K562 (cell line): Measurements from ENCODE around the gene JPT1. TPM values are rescaled to one million over a fixed set of nuclear protein-coding genes. Genes with fewer than 3 reads are reported as not detected.

Experiments used
- CBFA2T3 ChIP-seq: fragments of 450-650 bp; IDR thresholded peaks from 2 replicates; pipeline ENCODE4 v1.6.1; 2017
- FUS ChIP-seq: fragments of 200-400 bp; formaldehyde crosslinking; optimal IDR thresholded peaks from 2 replicates; pipeline ENCODE3; 2017; ENCODE audit warnings: low read depth, low read length
- GABPB1 ChIP-seq: sonication (generic); formaldehyde crosslinking; IDR thresholded peaks from 2 replicates; pipeline ENCODE4 v1.8.0; 2022; ENCODE audit warnings: mild to moderate bottlenecking, missing genetic modification reagents
- KHSRP ChIP-seq: fragments of 450-650 bp; IDR thresholded peaks from 2 replicates; pipeline ENCODE4 v1.6.1; 2017
- MBD2 ChIP-seq: sonication (generic); IDR thresholded peaks from 2 replicates; pipeline ENCODE4 v1.6.1; 2016; ENCODE audit warnings: low read depth, borderline replicate concordance
- NCOA1 ChIP-seq: fragments of 450-650 bp; IDR thresholded peaks from 2 replicates; pipeline ENCODE4 v1.6.1; 2016; ENCODE audit warnings: low read depth
- NCOR1 ChIP-seq: fragments of 450-650 bp; IDR thresholded peaks from 2 replicates; pipeline ENCODE4 v1.6.1; 2016; ENCODE audit warnings: mild to moderate bottlenecking, moderate library complexity
- PKNOX1 ChIP-seq: fragments of 450-650 bp; IDR thresholded peaks from 2 replicates; pipeline ENCODE4 v1.6.1; 2016
- POLR2AphosphoS5 ChIP-seq: IDR thresholded peaks from 2 replicates; pipeline ENCODE4 v1.6.1; 2011; ENCODE audit warnings: mild to moderate bottlenecking, low read depth, low read length, moderate library complexity; ENCODE audit not compliant: control insufficient read depth, insufficient read depth
- RBM17 ChIP-seq: fragments of 200-400 bp; formaldehyde crosslinking; IDR thresholded peaks from 2 replicates; pipeline ENCODE4 v1.6.1; 2017; ENCODE audit warnings: low read depth, mild to moderate bottlenecking, low read length, borderline replicate concordance
- RNF2 ChIP-seq: sonication (generic); IDR thresholded peaks from 2 replicates; pipeline ENCODE4 v1.6.1; 2016
- SIN3A ChIP-seq, 2 experiments: fragments of 150-350 bp in 1 of 2; IDR thresholded peaks; 2 replicates each; pipeline ENCODE4 v1.6.1; 2011 to 2016; ENCODE audit warnings: borderline replicate concordance in 2 of 2, low read depth in 2 of 2, low read length in 2 of 2, mild to moderate bottlenecking in 2 of 2, moderate library complexity in 2 of 2; ENCODE audit not compliant: control insufficient read depth in 1 of 2
- TCF7 ChIP-seq: sonication (generic); IDR thresholded peaks from 2 replicates; pipeline ENCODE4 v1.6.1; 2016; ENCODE audit warnings: antibody characterized with exemption, borderline replicate concordance
- TRIM28 ChIP-seq: fragments of 450-650 bp; IDR thresholded peaks from 2 replicates; pipeline ENCODE4 v1.6.1; 2017
- ZKSCAN3 ChIP-seq: fragments of 250-450 bp; sonication (Bioruptor Pico); IDR thresholded peaks from 2 replicates; pipeline ENCODE4 v1.4.0; 2020
- ZNF165 ChIP-seq: fragments of 250-450 bp; sonication (Bioruptor Pico); IDR thresholded peaks from 2 replicates; pipeline ENCODE4 v1.4.0; 2020; ENCODE audit warnings: borderline replicate concordance
- ZNF436 ChIP-seq: fragments of 250-450, 450-650 bp; sonication (Bioruptor Pico); formaldehyde crosslinking; IDR thresholded peaks from 2 replicates; pipeline ENCODE4 v1.7.0; 2020; ENCODE audit warnings: mild to moderate bottlenecking
- ZNF644 ChIP-seq: fragments of 200-800 bp; sonication (Bioruptor generic); IDR thresholded peaks from 2 replicates; pipeline ENCODE4 v1.6.1; 2016; ENCODE audit warnings: low read depth, missing genetic modification characterization, missing compliant biosample characterization
- ZNF699 ChIP-seq: fragments of 250-450 bp; sonication (Bioruptor Pico); IDR thresholded peaks from 2 replicates; pipeline ENCODE4 v1.8.0; 2021; ENCODE audit warnings: mild to moderate bottlenecking, moderate library complexity; ENCODE audit not compliant: insufficient replicate concordance
- polyA plus RNA-seq, 8 experiments: library from polyadenylated mRNA; depleted of rRNA in 4 of 8; stranded (reverse) in 5 of 8; unstranded in 3 of 8; fragments of >200 nt; fragmentation: Nextera tagmentation in 2 of 8; fragmentation: Illumina TruSeq in 1 of 8; extraction: Ambion mirVana in 2 of 8; extraction: Trizol in 1 of 8; gene quantifications; 2 replicates each; pipeline versions ENCODE4 v1.2.1 to v1.2.3, GENCODE V29; 2011 to 2014; ENCODE audit warnings: inconsistent platforms in 1 of 8, missing spikeins in 1 of 8
- total RNA-seq, 7 experiments: library from RNA; depleted of rRNA in 6 of 7; stranded (reverse); fragments of >200 nt in 6 of 7; fragmentation: Illumina TruSeq in 2 of 7; extraction: Trizol in 2 of 7; gene quantifications; 2 replicates each; pipeline versions ENCODE4 v1.2.1 to v1.2.3, GENCODE V29; 2011 to 2021; ENCODE audit warnings: low replicate concordance in 1 of 7
- TF ChIP-seq, protein P1 (sequence below): fragments of 250-450 bp; sonication (Bioruptor Pico); IDR thresholded peaks from 2 replicates; pipeline ENCODE4 v1.9.0; 2021; ENCODE audit warnings: mild to moderate bottlenecking, inconsistent platforms
- TF ChIP-seq, protein P2 (sequence below): sonication (generic); formaldehyde crosslinking; IDR thresholded peaks from 2 replicates; pipeline ENCODE4 v1.8.1; 2023; ENCODE audit warnings: mild to moderate bottlenecking, missing genetic modification reagents, moderate library complexity
- TF ChIP-seq, protein P3 (sequence below): sonication (generic); formaldehyde crosslinking; IDR thresholded peaks from 2 replicates; pipeline ENCODE4 v1.8.0; 2022; ENCODE audit warnings: missing genetic modification reagents, mild to moderate bottlenecking, moderate library complexity, borderline replicate concordance
- TF ChIP-seq, protein P4 (sequence below): fragments of 450-650 bp; formaldehyde crosslinking; IDR thresholded peaks from 2 replicates; pipeline ENCODE4 v1.4.0; 2022; ENCODE audit warnings: missing genetic modification characterization

JPT1 gene
- total and polyA plus RNA-seq, 9 of the 15 experiments (the other 6 are each of a cell fraction or from before 2014, with no cell fraction given), result 56.7 to 292 (median 144) TPM

DNA sequence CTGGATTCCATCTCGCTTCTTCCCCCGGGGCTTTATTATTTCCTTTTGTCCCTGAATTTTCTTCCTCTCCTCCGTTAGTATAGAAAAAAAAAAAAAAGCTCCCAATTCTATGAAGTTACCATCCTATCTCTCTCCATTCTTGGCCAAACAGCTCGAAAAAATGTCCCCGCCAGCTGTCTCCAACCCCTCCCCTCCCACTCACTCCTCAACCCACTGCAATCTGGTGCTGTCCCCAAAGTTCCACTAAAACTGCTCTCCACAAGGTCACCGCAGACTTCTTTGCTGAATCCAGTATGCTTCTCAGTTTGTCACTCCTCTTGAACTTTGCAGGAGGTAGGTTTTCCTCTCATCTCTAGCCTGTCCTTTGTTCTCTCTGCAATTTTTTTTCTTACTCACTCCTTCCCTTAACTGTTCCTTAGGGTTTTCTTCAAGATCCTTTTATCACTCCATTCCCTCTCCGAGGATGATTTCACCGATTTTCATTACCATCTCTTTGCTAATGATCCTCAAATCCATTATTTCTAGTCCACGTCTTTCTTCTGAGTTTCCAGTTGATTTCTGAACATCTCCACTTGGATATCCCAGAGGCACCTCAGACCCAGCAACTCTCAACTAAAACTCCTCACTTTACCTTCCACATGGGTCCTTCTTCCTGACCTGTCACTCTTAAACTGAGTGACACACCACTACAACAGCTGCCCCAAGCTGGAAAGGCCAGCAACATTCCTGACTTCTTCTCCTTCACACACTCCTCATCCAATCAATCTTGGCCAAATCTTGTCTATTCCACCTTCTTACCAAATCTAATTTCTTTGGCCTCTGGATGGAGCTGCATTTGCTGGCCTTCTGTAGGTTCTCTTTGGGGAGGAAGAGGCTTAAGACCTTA, 29.9 kb upstream of the JPT1 start (continued):
- TF ChIP-seq, protein P1, sequence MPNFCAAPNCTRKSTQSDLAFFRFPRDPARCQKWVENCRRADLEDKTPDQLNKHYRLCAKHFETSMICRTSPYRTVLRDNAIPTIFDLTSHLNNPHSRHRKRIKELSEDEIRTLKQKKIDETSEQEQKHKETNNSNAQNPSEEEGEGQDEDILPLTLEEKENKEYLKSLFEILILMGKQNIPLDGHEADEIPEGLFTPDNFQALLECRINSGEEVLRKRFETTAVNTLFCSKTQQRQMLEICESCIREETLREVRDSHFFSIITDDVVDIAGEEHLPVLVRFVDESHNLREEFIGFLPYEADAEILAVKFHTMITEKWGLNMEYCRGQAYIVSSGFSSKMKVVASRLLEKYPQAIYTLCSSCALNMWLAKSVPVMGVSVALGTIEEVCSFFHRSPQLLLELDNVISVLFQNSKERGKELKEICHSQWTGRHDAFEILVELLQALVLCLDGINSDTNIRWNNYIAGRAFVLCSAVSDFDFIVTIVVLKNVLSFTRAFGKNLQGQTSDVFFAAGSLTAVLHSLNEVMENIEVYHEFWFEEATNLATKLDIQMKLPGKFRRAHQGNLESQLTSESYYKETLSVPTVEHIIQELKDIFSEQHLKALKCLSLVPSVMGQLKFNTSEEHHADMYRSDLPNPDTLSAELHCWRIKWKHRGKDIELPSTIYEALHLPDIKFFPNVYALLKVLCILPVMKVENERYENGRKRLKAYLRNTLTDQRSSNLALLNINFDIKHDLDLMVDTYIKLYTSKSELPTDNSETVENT (CRISPR knock-in tag), result no peak
- TF ChIP-seq ZNF644 (tag) (no peak), SIN3A (IDR thresholded peaks at IDR 0.05; ENCODE audit: borderline replicate concordance in 2 of 2, control insufficient read depth in 1 of 2, low read depth in 2 of 2, low read length in 2 of 2) (no peak), GABPB1 (CRISPR knock-in tag) (no peak), KHSRP (no peak), TRIM28 (no peak), MBD2 (no peak), NCOA1 (no peak), FUS (no peak), ZNF699 (CRISPR knock-in tag) (no peak), ZNF165 (CRISPR knock-in tag) (no peak), PKNOX1 (peak; percentile 91), RBM17 (no peak), TCF7 (no peak), POLR2AphosphoS5 (no peak), RNF2 (no peak), ZKSCAN3 (CRISPR knock-in tag) (no peak), ZNF436 (CRISPR knock-in tag) (no peak), CBFA2T3 (no peak), NCOR1 (no peak)
- TF ChIP-seq, protein P2, sequence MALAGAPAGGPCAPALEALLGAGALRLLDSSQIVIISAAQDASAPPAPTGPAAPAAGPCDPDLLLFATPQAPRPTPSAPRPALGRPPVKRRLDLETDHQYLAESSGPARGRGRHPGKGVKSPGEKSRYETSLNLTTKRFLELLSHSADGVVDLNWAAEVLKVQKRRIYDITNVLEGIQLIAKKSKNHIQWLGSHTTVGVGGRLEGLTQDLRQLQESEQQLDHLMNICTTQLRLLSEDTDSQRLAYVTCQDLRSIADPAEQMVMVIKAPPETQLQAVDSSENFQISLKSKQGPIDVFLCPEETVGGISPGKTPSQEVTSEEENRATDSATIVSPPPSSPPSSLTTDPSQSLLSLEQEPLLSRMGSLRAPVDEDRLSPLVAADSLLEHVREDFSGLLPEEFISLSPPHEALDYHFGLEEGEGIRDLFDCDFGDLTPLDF (CRISPR knock-in tag), result no peak
- TF ChIP-seq, protein P3, sequence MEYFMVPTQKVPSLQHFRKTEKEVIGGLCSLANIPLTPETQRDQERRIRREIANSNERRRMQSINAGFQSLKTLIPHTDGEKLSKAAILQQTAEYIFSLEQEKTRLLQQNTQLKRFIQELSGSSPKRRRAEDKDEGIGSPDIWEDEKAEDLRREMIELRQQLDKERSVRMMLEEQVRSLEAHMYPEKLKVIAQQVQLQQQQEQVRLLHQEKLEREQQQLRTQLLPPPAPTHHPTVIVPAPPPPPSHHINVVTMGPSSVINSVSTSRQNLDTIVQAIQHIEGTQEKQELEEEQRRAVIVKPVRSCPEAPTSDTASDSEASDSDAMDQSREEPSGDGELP (CRISPR knock-in tag), result peak; percentile 55; the same call in 1 of the 2 replicates
- TF ChIP-seq, protein P4, sequence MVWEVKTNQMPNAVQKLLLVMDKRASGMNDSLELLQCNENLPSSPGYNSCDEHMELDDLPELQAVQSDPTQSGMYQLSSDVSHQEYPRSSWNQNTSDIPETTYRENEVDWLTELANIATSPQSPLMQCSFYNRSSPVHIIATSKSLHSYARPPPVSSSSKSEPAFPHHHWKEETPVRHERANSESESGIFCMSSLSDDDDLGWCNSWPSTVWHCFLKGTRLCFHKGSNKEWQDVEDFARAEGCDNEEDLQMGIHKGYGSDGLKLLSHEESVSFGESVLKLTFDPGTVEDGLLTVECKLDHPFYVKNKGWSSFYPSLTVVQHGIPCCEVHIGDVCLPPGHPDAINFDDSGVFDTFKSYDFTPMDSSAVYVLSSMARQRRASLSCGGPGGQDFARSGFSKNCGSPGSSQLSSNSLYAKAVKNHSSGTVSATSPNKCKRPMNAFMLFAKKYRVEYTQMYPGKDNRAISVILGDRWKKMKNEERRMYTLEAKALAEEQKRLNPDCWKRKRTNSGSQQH, result no peak
